GM19193 (cell line): Measurements from ENCODE around the gene PTPRM.

Experiments used
- POLR2A ChIP-seq: IDR thresholded peaks from 4 replicates; pipeline ENCODE4 v1.6.1; 2011; ENCODE audit not compliant: insufficient read depth, insufficient read length; ENCODE audit errors: extremely low read depth

Gene PTPRM

DNA sequence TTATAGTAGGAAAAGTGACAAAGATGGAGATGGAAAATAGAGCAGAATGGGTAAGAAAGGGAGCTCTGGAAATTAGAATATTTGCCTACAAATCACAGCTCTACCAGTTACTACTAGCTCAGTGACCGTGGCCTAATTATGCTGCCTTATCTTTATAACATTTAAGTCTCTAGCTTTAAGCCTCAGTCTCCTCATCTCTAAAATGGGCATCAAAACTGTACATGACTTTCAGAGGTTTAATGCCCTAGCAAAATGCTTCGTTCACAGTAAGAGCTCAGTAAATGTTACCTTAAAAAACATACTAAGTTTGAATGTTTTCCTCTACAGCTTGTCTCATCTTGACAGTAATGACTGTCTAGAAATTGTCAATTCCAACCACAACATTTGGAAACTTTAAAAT lies 8.3 kb upstream of the PTPRM start:
- TF ChIP-seq POLR2A: no peak

DNA sequence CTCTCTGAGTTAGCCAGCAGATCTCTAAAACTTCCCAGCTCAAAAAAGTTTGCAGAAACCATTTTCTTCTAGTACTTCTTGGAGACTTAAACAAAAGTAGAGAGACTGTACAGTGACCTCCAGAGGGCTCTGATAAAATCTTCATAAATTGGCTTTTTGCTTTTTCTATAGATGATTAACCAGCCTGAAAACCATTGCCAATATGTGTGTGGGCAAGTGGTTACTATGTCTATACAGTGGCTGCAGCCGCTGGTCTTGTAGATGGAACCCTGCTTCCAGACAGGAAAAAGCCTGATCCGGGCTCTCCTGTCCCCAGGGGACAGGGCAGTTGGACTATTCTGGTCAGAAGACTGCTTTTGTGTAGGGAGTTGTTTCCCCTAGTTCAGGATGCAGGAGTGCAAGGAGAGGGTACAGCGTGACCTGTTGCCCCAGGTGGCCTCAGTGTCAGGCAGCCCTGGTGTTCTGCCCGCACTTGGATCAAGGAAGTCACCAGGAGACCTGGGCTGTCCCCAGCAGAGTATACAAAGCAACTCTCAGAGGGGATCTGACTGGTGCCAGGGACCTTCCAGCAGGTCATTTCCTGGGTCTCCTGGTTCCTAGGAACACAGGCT lies 7.3 kb upstream of the PTPRM start:
- TF ChIP-seq POLR2A: no peak

DNA sequence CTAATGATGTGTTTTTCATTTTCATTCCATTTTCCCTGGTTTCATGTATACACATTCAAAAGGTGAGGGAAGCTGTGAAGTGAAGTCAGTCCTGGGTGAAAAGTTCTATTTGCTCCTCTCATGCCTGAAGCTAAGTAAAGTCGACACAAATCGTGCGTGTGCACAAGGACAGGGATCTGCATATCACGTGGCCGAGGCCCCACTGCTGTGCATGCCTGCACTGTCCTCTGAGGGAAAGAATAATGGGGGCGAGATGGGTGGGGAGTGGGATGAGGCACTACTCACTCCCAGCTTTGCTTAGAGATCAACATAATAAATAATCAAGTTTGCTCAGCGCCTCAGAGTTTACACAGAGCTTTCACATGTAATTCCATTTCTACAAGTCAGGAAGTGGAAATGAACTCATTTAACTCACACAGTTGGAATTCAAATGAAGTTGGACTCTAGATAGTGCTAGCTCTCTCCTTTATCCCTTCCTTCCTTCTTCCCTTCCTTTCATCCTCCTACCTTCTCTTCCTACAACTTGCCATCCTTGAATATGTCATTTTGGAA lies 5.1 kb upstream of the PTPRM start:
- no peak for TF ChIP-seq POLR2A

DNA sequence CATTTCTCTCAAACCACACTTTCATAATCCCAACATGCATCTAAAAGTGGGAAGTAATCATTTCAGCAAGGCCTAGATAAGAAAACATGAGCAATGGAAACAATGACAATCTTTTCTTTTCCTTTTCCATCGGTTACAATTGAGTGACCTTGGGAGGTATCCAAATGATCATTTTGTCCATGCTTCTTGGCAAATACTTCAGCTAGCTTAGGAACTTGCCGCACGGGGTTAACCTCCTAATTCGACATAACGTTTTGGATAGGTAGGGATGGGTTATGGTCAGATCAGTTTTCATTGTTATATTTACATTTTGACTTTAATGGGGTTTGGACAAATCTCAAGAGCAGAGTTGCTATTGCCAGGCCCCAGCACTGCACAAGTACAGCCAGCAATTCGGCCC lies 4.6 kb upstream of the PTPRM start:
- no peak for TF ChIP-seq POLR2A

DNA sequence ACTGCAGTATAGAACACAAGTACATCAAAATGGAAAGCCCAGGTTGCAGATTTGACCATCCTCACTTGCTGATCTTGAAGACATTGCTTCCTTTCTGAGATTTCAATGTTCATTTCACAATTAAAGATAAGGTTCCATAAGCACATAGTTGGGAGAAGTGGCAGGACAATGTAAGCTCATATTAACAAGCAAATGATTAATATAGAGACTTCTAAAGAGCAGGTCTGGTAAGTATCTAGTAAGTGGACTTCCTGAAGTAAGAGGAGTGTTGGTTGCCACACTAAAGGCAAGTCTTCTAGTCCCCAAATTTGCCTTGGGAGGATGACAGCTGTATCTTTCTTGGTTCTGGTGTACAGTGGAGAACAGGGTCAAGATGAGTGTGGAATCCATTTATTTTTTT lies 1.4 kb upstream of the PTPRM start:
- no peak for TF ChIP-seq POLR2A

DNA sequence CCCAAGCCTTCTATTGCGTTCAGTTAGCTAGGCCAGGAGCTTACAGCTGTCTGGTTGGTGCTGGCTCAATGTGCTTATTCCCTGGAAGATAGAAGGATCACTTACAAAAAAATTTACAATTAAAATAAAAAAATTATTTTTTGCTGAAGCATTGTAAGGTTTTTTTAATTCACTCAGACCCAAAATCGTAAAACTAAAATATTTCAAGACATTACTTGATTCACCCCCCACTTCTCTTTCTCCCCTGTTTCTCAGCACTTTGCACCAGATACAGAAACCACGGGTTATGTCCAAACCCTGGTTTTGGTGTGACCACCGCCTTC lies 911 bp upstream of the PTPRM start:
- no peak for TF ChIP-seq POLR2A

DNA sequence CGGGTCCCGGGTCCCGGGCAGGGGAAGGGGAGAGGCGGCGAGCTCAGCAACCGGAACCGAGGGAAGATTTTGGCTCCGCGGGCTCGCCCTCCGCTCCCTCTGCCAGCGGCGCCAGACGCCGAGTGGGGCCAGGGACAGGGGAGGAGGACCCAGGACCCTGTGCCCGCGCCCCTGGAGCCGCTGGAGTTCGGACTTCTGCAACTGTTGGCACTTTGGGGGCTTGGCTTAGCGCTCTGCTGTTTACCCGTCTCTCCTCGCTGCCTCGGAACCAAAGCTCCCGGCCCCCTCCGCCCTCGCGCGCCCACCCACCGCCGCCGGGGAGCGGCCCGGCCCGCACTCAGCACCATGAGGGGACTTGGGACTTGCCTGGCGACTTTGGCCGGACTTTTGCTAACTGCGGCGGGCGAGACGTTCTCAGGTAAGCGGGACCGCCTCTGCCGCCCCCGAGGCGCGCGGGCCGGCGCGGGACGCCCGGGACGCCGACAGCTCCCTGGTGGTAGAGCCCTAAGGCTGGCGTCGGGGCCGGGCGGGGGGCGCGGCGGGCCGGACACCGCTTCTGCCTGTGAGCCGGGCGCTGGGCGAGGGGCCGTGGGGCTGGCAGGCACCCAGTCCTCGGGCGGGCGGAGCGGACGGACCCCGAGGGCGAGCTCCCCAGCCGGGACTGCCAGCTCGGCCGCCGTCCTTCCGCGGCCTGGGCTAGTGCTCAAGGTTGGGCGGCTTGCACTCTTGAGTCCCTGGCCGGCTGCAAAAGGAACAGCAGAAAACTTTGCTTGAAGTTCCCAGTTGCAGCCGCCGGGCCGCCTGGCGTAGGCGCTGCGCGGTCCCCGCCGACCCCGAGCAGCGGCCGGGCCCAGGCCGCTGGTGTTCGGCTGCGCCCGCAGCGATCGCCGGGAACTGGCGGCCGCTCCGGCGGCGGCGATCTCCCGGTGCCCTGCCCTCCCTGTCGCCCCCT lies 634 bp downstream of the PTPRM start:
- no peak for TF ChIP-seq POLR2A

DNA sequence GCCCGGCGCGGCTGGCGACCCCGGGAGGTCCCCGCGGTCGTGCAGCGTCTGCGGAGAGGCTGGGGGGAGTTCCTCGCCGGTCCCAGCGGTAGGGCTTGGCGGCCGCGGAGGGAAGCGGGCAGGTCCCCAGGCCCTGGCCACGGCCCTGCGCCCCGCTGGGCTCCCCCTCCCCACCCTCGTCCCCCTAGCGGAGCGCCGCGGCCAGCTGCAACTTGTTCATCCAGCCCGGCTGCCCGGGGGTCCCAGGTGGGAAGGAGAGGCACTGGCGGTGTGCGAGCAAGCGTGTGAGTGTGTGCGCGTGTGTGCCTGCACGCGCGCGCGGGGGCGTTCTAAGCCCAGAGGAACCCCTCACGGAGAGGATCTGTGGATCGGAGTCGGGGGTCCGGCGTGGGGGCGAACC lies 1.3 kb downstream of the PTPRM start:
- TF ChIP-seq POLR2A: no peak

DNA sequence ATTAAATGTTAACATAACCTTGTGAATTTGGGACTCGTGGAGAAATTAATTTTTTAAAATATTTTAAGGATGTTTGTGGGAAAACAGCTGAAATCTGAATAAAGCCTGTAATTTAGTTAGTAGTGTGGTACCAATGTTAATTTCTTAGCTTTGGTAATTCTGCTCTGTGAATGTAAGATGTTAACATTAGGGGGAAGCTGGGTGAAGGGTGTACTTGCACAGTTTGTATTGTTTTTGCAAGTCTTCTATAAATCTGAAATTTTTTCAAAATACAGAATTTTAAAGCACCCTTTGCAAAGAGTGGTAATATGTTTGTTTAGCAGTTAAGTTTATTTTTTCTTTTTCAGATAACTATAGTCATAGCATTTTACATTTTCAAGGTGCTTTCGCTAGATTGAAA lies 4.5 kb downstream of the PTPRM start:
- no peak for TF ChIP-seq POLR2A

DNA sequence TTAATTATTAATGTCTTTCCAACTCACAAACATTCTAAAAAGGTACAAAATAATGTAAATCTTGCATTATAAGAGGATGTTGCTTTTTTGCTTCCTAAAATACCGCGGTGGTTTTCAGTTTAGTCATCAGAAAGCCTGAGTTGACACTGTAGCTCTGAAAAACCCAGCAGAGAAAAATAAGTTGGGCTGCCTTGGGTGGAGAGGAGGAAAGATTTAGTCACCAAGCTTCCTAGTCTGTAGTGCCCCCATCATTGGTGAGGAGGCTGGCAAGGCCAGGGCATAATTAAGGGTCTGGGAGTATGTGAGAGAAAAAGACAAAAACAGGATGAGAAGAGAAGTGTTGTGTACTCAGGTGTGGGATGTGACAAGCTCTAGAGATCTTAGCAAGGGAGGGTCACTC lies 5.7 kb downstream of the PTPRM start:
- TF ChIP-seq POLR2A: no peak

DNA sequence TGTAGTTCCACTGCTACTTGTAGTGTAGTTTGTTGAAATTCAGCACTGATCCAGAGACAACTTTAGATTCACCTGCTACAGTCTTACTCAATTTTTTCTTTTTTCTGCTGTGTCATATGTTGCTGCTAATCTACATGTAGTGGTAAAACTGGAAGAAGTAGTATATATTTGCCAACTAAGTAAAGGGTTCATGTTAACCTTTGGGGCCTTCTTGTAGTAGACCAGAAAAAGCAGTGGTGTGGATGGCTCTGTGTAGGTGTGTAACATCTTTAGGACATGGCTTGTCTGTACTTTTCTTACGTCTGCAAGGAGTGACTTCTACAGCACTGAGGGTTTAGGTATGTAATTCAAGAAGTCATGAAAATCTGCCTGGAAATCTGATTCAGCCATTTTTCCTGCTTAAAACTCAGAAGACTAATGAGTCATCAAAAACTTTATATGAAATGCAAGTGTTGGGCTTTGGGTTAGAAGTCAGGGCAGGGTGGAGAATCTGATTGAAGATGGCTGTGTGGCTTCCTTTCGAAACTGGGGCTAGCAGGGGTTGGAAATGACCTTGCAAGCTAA lies 8.4 kb downstream of the PTPRM start:
- TF ChIP-seq POLR2A: no peak

DNA sequence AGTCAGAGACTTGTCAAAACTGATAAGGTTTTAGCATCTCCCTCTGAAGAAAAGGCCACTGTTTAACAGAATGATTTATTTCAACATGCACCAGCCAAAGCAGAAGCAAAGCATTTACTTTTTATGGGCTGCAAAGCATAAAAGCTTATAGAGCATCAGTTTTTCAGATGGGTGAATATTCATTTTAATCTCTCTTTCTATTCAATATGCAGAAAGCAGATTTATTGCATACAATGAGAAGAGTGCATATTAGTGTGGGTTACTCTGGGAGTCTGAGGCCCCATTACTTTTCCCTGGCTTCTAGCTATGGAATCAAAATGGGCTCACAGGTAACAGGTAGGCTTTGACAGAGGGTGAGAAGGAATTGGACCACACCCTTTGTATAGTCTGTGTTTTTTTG lies 9.0 kb downstream of the PTPRM start:
- no peak for TF ChIP-seq POLR2A

DNA sequence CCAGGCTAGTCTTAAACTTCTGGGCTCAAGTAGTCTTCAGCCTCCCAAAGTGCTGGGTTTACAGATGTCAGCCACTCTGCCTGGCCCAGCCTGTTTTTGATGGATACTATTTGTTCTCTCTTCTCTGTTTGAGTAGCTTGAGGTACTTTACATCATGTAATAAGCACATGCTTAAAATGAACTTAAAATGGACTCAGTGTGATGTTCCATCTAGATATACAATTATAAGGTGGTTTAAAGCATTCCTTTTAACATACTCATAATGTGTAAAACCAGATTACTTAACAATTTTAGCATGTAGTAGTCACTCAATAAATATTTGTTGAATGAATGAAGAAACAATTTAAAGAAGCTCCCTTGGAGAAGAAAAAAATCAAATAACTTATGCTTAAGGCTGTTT lies 9.6 kb downstream of the PTPRM start:
- no peak for TF ChIP-seq POLR2A

DNA sequence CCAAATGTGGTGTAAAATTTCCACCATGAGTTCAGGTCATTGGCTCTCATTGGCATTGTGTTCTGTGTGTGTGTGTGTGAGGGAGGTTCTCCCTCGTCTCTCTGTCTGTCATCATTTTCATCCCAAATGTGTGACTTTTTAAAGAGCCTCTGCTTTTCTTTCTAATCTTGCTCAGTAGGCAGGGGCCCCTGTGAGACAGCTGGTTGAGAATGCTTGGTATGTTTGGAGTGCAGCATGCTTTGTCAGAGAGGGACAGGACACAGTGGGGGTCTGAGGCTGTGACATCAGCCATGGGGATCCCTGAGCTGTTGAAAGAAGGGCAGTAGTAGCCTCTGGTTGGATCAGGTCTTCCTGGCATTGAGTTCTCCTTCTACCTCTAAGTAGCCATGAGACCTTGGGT lies 10.6 kb downstream of the PTPRM start:
- no peak for TF ChIP-seq POLR2A

DNA sequence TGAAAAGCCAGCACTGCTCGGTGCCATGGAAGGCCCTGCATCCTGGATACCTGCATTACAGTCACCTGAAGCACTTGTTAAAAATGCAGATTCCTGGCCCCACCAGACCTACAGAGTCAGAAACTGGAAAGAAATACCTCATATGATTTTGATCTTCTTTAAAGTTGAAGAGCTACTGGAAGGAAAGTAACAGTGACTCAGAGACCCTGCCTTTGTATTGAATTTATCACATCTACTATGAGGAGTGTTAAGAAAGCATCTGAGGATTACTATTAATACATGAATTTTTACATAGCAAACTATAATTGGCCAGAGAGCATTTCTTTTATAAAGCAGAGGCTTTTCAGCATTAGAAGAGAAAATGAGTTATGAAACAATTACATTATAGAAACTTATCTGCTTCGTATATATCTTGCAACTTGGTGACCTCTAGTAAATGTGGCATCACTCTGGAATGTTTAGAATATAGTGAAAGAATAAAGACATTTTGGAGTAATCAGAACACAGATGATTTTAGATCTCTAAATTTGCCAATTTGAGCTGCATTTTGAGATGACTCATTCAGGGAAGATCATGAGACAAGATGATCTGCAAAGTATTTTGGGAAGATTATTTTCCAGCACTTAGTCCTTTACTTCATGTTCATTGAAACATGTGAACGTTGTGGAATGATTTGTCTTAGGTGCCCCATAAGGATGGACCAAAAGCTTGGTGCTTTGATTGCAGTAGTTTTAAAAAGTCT lies 12.2 kb downstream of the PTPRM start:
- TF ChIP-seq POLR2A: no peak
